ENCODE measurements around the gene CNTNAP2. TPM values are rescaled to one million over a fixed set of nuclear protein-coding genes. Genes with fewer than 3 reads are reported as not detected.

CNTNAP2 gene
- total and polyA plus RNA-seq, 3 donors from 2014 or later = 4.3 to 6.1 (median 4.4) TPM

DNA sequence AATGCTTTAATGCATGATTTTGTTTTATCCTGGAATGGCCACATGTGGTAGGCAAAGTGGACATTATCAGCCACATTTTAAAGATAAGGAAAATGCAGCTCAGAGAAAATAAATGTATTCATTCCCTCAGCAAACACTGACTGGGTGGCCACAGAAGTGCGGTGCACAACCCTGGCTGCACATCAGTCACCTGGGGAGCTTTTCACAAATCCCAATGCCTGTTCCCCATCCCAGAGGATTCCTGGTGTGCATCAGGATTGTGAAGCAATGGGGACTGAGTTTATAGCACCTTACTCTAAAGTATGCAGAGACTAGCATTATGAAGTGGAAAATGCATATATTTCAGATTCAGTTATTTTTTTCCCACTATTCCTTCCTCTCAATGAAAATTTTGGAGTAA, 2280.5 kb downstream of the CNTNAP2 start:
- H3K36me3 ChIP-seq (ENCODE audit: low read depth, missing control alignments) = no peaks in the 10 kb centered on the region
- no peak for DNase-seq
- no peak overlapping the region for H3K4me3 ChIP-seq
- no peaks in the 10 kb centered on the region for H3K9me3 ChIP-seq
- WGBS, 2 donors = 64 to 71% methylated on average over 1 of the region's 1 CpG
- H3K27me3 ChIP-seq = no peaks in the 10 kb centered on the region
- TF ChIP-seq POLR2A (IDR thresholded peaks at IDR 0.05) = no peak
- TF ChIP-seq, protein P1, sequence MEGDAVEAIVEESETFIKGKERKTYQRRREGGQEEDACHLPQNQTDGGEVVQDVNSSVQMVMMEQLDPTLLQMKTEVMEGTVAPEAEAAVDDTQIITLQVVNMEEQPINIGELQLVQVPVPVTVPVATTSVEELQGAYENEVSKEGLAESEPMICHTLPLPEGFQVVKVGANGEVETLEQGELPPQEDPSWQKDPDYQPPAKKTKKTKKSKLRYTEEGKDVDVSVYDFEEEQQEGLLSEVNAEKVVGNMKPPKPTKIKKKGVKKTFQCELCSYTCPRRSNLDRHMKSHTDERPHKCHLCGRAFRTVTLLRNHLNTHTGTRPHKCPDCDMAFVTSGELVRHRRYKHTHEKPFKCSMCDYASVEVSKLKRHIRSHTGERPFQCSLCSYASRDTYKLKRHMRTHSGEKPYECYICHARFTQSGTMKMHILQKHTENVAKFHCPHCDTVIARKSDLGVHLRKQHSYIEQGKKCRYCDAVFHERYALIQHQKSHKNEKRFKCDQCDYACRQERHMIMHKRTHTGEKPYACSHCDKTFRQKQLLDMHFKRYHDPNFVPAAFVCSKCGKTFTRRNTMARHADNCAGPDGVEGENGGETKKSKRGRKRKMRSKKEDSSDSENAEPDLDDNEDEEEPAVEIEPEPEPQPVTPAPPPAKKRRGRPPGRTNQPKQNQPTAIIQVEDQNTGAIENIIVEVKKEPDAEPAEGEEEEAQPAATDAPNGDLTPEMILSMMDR (IDR thresholded peaks at IDR 0.05) = no peak
- H3K4me1 ChIP-seq = no peaks in the 10 kb centered on the region
- intact Hi-C loops (cut with DNase I; ENCODE audit: low total_unique reads) = no loop called here
- H3K27ac ChIP-seq = no peak overlapping the region

DNA sequence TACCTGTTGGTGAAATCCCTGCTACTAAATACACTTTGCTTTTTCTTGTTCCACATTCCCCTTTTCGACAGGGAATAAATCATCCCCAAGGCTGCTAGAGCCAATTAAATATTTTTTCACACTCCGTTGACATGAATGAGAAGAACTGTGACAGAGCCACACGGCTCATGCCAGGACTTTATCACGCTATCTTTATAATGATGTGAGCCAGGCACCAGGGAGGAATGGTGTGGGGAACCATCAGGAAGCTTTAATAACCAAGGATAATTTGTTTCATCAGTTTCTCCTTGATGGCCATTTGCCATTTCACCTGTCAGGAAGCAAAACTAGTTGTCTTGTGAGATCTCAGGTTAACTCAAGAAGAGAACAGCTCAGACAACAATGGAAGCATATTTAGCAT, 2280.9 kb downstream of the CNTNAP2 start:
- 43 to 61% methylated on average over 4 of the region's 4 CpGs for WGBS, 2 donors
- H3K4me3 ChIP-seq = no peak overlapping the region
- TF ChIP-seq, protein P1 (IDR thresholded peaks at IDR 0.05) = no peak
- no peak for TF ChIP-seq POLR2A (IDR thresholded peaks at IDR 0.05)
- H3K27me3 ChIP-seq = no peaks in the 10 kb centered on the region
- intact Hi-C loops (cut with DNase I; ENCODE audit: low total_unique reads) = no loop called here
- no peaks in the 10 kb centered on the region for H3K36me3 ChIP-seq (ENCODE audit: low read depth, missing control alignments)
- no peak overlapping the region for H3K27ac ChIP-seq
- no peak for DNase-seq
- no peaks in the 10 kb centered on the region for H3K4me1 ChIP-seq
- no peaks in the 10 kb centered on the region for H3K9me3 ChIP-seq

DNA sequence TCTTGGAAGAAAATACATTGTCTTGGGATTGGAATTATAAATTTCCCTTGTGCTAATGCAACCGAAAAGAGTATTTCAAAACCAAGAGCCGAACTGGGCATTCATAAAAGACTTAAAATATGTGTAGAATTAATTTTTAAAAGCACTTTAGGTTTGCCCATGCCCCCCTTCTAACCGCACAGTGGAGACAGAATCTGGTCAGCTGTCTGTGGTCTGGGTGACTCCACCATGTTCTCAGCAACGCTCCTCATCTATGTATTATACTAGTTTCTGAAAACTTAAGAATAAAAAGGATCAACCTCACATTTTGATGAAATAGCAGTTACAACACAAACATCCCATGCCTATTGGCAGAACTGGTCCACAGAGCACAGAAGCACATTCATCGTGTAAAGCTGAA, 2281.4 kb downstream of the CNTNAP2 start:
- Histone ChIP-seq H3K27me3 (no peaks in the 10 kb centered on the region), H3K36me3 (ENCODE audit: low read depth, missing control alignments) (no peaks in the 10 kb centered on the region), H3K4me1 (no peaks in the 10 kb centered on the region), H3K9me3 (no peaks in the 10 kb centered on the region), H3K27ac (no peak overlapping the region), H3K4me3 (no peak overlapping the region)
- WGBS, 2 donors = 75 to 85% methylated on average over 5 of the region's 5 CpGs
- DNase-seq = no peak
- intact Hi-C loops (cut with DNase I; ENCODE audit: low total_unique reads) = no loop called here
- TF ChIP-seq, protein P1 (IDR thresholded peaks at IDR 0.05) = no peak
- TF ChIP-seq POLR2A (IDR thresholded peaks at IDR 0.05) = no peak

DNA sequence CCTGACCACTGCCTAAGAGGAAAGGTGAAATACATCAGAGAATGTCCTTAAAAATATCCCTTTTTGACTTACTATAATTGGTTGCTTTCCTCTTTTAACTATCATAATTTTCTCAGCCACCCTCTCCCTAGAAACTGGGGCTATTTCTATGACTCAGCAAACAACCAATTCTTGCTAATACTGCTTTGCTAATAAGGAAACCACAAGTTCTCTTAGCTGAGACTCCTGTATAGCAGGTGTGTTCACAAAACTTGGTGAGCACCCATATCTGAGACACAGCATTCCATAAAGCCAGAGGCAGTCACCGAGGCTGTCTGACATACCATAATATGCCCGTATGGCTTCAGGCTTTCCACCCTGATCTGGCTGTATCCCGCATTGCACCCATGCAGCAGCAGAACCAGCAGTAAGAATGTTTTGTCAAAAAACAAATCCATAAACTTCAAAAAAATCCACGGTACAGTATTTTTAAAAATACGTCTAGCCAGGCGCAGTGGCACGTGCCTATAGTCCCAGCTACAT, 2282.3 kb downstream of the CNTNAP2 start:
- H3K36me3 ChIP-seq (ENCODE audit: low read depth, missing control alignments) = no peaks in the 10 kb centered on the region
- intact Hi-C loops (cut with DNase I; ENCODE audit: low total_unique reads) = no loop called here
- H3K4me1 ChIP-seq = no peaks in the 10 kb centered on the region
- TF ChIP-seq POLR2A (IDR thresholded peaks at IDR 0.05) = no peak
- TF ChIP-seq, protein P1 (IDR thresholded peaks at IDR 0.05) = no peak
- no peaks in the 10 kb centered on the region for H3K27me3 ChIP-seq
- WGBS, 2 donors = 74 to 75% methylated on average over 7 of the region's 7 CpGs
- no peaks in the 10 kb centered on the region for H3K9me3 ChIP-seq
- H3K27ac ChIP-seq = no peak overlapping the region
- DNase-seq = no peak
- H3K4me3 ChIP-seq = no peak overlapping the region

DNA sequence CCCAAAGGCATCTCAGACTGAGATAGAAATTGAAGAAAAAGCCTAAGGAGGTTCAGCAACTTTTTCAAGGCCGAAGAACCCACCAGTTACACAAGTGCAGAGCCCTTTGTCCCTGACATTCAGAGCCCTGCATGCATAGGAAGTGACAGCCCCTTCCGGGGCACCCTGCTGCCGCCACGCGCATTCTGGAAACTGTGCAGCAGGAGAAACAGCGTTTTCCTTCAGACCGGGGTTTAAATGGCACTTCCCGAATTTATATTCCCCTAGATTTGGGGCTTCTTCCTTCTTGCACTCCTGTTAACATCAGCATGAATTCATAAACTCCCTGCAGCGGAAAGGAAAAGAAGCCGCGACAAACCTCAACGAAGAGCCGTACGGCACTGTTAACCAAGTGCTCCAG, 2283.5 kb downstream of the CNTNAP2 start:
- Histone ChIP-seq H3K27me3 (no peaks in the 10 kb centered on the region), H3K4me3 (no peak overlapping the region), H3K4me1 (no peaks in the 10 kb centered on the region), H3K36me3 (ENCODE audit: low read depth, missing control alignments) (no peaks in the 10 kb centered on the region), H3K9me3 (no peaks in the 10 kb centered on the region), H3K27ac (no peak overlapping the region)
- whole genome bisulfite sequencing, 2 donors = 67 to 76% methylated on average over 9 to 14 of the region's 14 CpGs
- DNase-seq = no peak
- TF ChIP-seq, protein P1 (IDR thresholded peaks at IDR 0.05) = no peak
- TF ChIP-seq POLR2A (IDR thresholded peaks at IDR 0.05) = no peak
- intact Hi-C loops (cut with DNase I; ENCODE audit: low total_unique reads) = no loop called here

All from testis (tissue), 3 donors.